Activated naive CD8-positive, alpha-beta T cell treated with anti-CD3 and anti-CD28 coated beads, Interleukin-2, amount 50 U/mL, for 24 hours (primary cell): ENCODE measurements around the gene STIM2.

ENCODE experiments used
- ATAC-seq: fragments of 150-1000 bp; cut with Tn5 transposase; one replicate; pipeline ENCODE4 v1.10.0; 2021
- DNase-seq: peaks from one replicate; pipeline ENCODE4 v3.0.0; 2021
- H3K27ac Mint-ChIP-seq: one replicate; pipeline ENCODE4 v1.8.0; 2021; ENCODE audit warnings: mild to moderate bottlenecking, mixed read lengths
- H3K27me3 Mint-ChIP-seq: one replicate; pipeline ENCODE4 v1.8.0; 2021; ENCODE audit warnings: mixed read lengths
- H3K36me3 Mint-ChIP-seq: one replicate; pipeline ENCODE4 v1.8.0; 2021; ENCODE audit warnings: low read depth, mixed read lengths
- H3K4me1 Mint-ChIP-seq: one replicate; pipeline ENCODE4 v1.8.0; 2021; ENCODE audit warnings: mixed read lengths
- H3K4me3 Mint-ChIP-seq: one replicate; pipeline ENCODE4 v1.8.0; 2021; ENCODE audit warnings: mild to moderate bottlenecking, moderate library complexity, mixed read lengths
- H3K9me3 Mint-ChIP-seq: one replicate; pipeline ENCODE4 v1.8.0; 2021; ENCODE audit warnings: mixed read lengths

STIM2 gene

GRCh38 chr4:27066591-27066990, 205.9 kb downstream of the STIM2 start:
- ATAC-seq: no peak
- no peaks in the 10 kb centered on the region for H3K9me3 Mint-ChIP-seq
- H3K4me3 Mint-ChIP-seq: no peak overlapping the region
- H3K27ac Mint-ChIP-seq: no peak overlapping the region
- H3K27me3 Mint-ChIP-seq: peaks cover 8% of the 10 kb centered on the region
- no peak for DNase-seq
- no peaks in the 10 kb centered on the region for H3K36me3 Mint-ChIP-seq
- no peaks in the 10 kb centered on the region for H3K4me1 Mint-ChIP-seq

GRCh38 chr4:27068151-27068867, 207.7 kb downstream of the STIM2 start:
- no peaks in the 10 kb centered on the region for H3K9me3 Mint-ChIP-seq
- ATAC-seq (no peak), DNase-seq (no peak)
- H3K27me3 Mint-ChIP-seq: peaks cover 4% of the 10 kb centered on the region
- no peak overlapping the region for H3K27ac Mint-ChIP-seq
- no peak overlapping the region for H3K4me3 Mint-ChIP-seq
- H3K36me3 Mint-ChIP-seq: no peaks in the 10 kb centered on the region
- no peaks in the 10 kb centered on the region for H3K4me1 Mint-ChIP-seq
